Measurements from ENCODE around the gene HES4. TPM values are rescaled to one million over a fixed set of nuclear protein-coding genes. Genes with fewer than 3 reads are reported as not detected.
A peak's percentile ranks its signal among the peaks of the same experiment; 100 is the strongest.

HES4 gene
- polyA plus RNA-seq, 1 of the 3 experiments (the other 2 are of a cell fraction): 4.7 TPM

- no peaks in the 10 kb centered on the region for H4K20me1 ChIP-seq (ENCODE audit: insufficient read depth)
- no peak for TF ChIP-seq GABPA (IDR thresholded peaks at IDR 0.05; ENCODE audit: low read depth)
- TF ChIP-seq TAF1 (IDR thresholded peaks at IDR 0.05; ENCODE audit: borderline replicate concordance, low read depth, low read length): no peak
- TF ChIP-seq RCOR1 (IDR thresholded peaks at IDR 0.05; ENCODE audit: low read length): no peak
- TF ChIP-seq YY1 (IDR thresholded peaks at IDR 0.05; ENCODE audit: low read depth): no peak
- DNase-seq: no peak
- no peak overlapping the region for H3K9ac ChIP-seq
- no peaks in the 10 kb centered on the region for H3K9me2 ChIP-seq
- POLR2A ChIA-PET: no interaction called here
- no peaks in the 10 kb centered on the region for H3K36me3 ChIP-seq (replicated peaks in 1 of 2; ENCODE audit: control insufficient read depth in 1 of 2, insufficient read depth in 2 of 2, low read length in 1 of 2)
- no peak overlapping the region for H3K27ac ChIP-seq (ENCODE audit: low read depth in 2 of 2, low read length in 1 of 2)
- WGBS (ENCODE audit: low lambda C conversion rate): 47% methylated on average over 6 of the region's 21 CpGs
- peaks cover 13% of the 10 kb centered on the region; the same call in 1 of the 2 replicates for H3K27me3 ChIP-seq (ENCODE audit: insufficient read depth)
- CTCF ChIA-PET: interaction anchor here (0.5 to 9.1 kb wide), 16 partner anchors 8 to 311 kb away, joined by 3 to 246 read pairs (median 4); partner anchors contain the start of gene HES4
- no peaks in the 10 kb centered on the region for H3F3A ChIP-seq (replicated peaks; ENCODE audit: insufficient read depth)
- H3K79me2 ChIP-seq (ENCODE audit: insufficient read depth): no peaks in the 10 kb centered on the region
- H3K4me1 ChIP-seq (ENCODE audit: control insufficient read depth in 1 of 2, insufficient read depth in 2 of 2, low read depth in 1 of 2, low read length in 1 of 2): peaks cover 0 to 12% of the 10 kb centered on the region in 2 experiments; a peak in 1 of 4 replicates
- no peaks in the 10 kb centered on the region for H3K9me3 ChIP-seq
- H3K4me2 ChIP-seq: no peak overlapping the region
- H3K4me3 ChIP-seq (ENCODE audit: low read depth in 2 of 2, low read length in 1 of 2): no peak overlapping the region
- no peak overlapping the region for H2AFZ ChIP-seq (ENCODE audit: low read depth)
Measured at GRCh38 chr1:981491-981954, 18.4 kb downstream of the HES4 start.

DNA sequence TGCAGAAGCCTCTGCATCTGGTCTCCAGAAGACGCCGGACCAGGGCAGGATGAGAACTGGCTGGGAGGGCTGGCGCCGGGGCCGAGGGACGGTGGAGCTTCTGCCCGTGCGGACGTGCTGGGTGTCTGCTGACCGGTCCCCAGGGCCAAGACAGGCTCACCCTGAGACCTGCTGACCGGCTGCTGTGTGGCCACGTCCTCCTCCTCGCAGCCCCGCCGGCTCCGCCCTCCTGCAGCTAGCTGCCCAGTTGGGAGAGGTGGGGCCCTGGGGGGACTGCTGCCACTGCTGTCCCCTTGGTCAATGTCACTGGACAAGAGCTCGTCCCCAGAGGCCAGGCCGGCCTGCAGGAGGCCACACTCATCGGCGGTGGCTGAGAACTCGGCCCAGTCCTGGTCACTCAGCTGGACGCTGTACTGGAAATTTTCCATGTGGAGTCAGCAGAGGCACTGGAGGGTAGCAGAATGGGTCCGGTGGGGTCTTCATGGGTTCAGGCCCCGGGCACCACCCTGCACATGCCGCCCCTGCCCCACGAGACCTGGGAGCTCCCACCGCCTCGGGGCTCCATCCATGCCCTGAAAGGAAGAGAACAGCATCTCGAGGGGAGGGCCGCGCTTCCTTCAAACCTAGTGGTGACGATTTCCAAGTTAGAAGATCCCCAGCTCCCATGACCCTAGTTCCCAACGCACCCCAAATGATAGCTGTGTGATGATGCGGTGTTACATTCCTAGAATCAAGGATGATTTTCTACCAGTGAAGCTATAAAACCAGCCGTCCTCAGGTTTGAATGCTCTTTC lies 19.1 kb downstream of the HES4 start:
- ChIA-PET POLR2A (interaction anchor here (0.5 kb wide), 1 partner anchor 160 kb away, joined by 3 read pairs; no protein-coding TSS in a partner anchor), CTCF (interaction anchor here (0.5 to 9.1 kb wide), 19 partner anchors 9 to 311 kb away, joined by 3 to 246 read pairs (median 4); partner anchors contain the start of gene HES4)
- peak; percentile 73 for DNase-seq
- no peaks in the 10 kb centered on the region for H3K9me3 ChIP-seq
- no peak overlapping the region for H3K4me3 ChIP-seq (ENCODE audit: low read depth in 2 of 2, low read length in 1 of 2)
- peaks cover under 1% of the 10 kb centered on the region for H3F3A ChIP-seq (replicated peaks; ENCODE audit: insufficient read depth)
- H2AFZ ChIP-seq (ENCODE audit: low read depth): no peak overlapping the region
- H3K4me1 ChIP-seq (ENCODE audit: control insufficient read depth in 1 of 2, insufficient read depth in 2 of 2, low read depth in 1 of 2, low read length in 1 of 2): peaks cover 0 to 16% of the 10 kb centered on the region in 2 experiments; a peak in 1 of 4 replicates
- H3K9me2 ChIP-seq: no peaks in the 10 kb centered on the region
- H3K27me3 ChIP-seq (ENCODE audit: insufficient read depth): peaks cover 10% of the 10 kb centered on the region; the same call in 1 of the 2 replicates
- no peaks in the 10 kb centered on the region for H3K79me2 ChIP-seq (ENCODE audit: insufficient read depth)
- no peak overlapping the region for H3K4me2 ChIP-seq
- no peaks in the 10 kb centered on the region for H4K20me1 ChIP-seq (ENCODE audit: insufficient read depth)
- H3K27ac ChIP-seq (ENCODE audit: low read depth in 2 of 2, low read length in 1 of 2): no peak overlapping the region; a peak in 1 of 4 replicates
- no peaks in the 10 kb centered on the region for H3K36me3 ChIP-seq (replicated peaks in 1 of 2; ENCODE audit: control insufficient read depth in 1 of 2, insufficient read depth in 2 of 2, low read length in 1 of 2)
- no peak overlapping the region for H3K9ac ChIP-seq
- WGBS (ENCODE audit: low lambda C conversion rate): 70% methylated on average over 3 of the region's 35 CpGs
- TF ChIP-seq ZBTB33 (IDR thresholded peaks at IDR 0.05; ENCODE audit: borderline replicate concordance, low read depth): no peak
- no peak for TF ChIP-seq POLR2AphosphoS5 (IDR thresholded peaks at IDR 0.05; ENCODE audit: low read depth, low read length)
- no peak for TF ChIP-seq FOXM1 (IDR thresholded peaks at IDR 0.05; ENCODE audit: low read depth)
- TF ChIP-seq TEAD4 (IDR thresholded peaks at IDR 0.05; ENCODE audit: borderline replicate concordance, insufficient read depth): no peak
- no peak for TF ChIP-seq PBX3 (IDR thresholded peaks at IDR 0.05)
- TF ChIP-seq FOXJ3 (CRISPR knock-in tag; IDR thresholded peaks at IDR 0.05): no peak
- TF ChIP-seq RAD21 (IDR thresholded peaks at IDR 0.05; ENCODE audit: low read length): no peak
- TF ChIP-seq RFX5 (IDR thresholded peaks at IDR 0.05; ENCODE audit: low read length): no peak
- no peak for TF ChIP-seq SMC3 (IDR thresholded peaks at IDR 0.05; ENCODE audit: low read depth, low read length)
- no peak for TF ChIP-seq USF2 (IDR thresholded peaks at IDR 0.05; ENCODE audit: borderline replicate concordance, low read depth, low read length)
- TF ChIP-seq GATA2 (CRISPR knock-in tag; IDR thresholded peaks at IDR 0.05): no peak
- no peak for TF ChIP-seq YY1 (IDR thresholded peaks at IDR 0.05; ENCODE audit: low read depth)
- TF ChIP-seq, protein P1, sequence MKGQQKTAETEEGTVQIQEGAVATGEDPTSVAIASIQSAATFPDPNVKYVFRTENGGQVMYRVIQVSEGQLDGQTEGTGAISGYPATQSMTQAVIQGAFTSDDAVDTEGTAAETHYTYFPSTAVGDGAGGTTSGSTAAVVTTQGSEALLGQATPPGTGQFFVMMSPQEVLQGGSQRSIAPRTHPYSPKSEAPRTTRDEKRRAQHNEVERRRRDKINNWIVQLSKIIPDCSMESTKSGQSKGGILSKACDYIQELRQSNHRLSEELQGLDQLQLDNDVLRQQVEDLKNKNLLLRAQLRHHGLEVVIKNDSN (IDR thresholded peaks at IDR 0.05; ENCODE audit: borderline replicate concordance, low read depth): no peak
- no peak for TF ChIP-seq GABPA (IDR thresholded peaks at IDR 0.05; ENCODE audit: low read depth)
- TF ChIP-seq EP300 (IDR thresholded peaks at IDR 0.05; ENCODE audit: borderline replicate concordance in 1 of 2, low read depth in 1 of 2, low read length in 1 of 2): no peak
- no peak for TF ChIP-seq MAX (IDR thresholded peaks at IDR 0.05; ENCODE audit: low read depth)
- no peak for TF ChIP-seq CTCF (IDR thresholded peaks at IDR 0.05)
